Measurements from ENCODE around the gene INPP4A.

The INPP4A gene

GRCh38 chr2:98444436-98445176 lies at the start of gene INPP4A:
TSS of gene INPP4A (plus strand) at chr2:98444858. CDS start at chr2:98520049, 75,191 bp downstream.
- TF ChIP-seq CTCF (conservative IDR thresholded peaks at IDR 0.05; ENCODE audit: control insufficient read depth, insufficient read depth, low read depth, low read length) = no peak
- peak within 1 kb of the TSS; percentile 80 for H3K4me3 ChIP-seq (ENCODE audit: control insufficient read depth, low read depth, low read length)
- peak; percentile 30 for DNase-seq (ENCODE audit: low read depth)

GRCh38 chr2:98395977-98396376 lies 48.7 kb upstream of the INPP4A start:
- no peak overlapping the region for H3K4me3 ChIP-seq (ENCODE audit: control insufficient read depth, low read depth, low read length)
- no peak for DNase-seq (ENCODE audit: low read depth)
- TF ChIP-seq CTCF (conservative IDR thresholded peaks at IDR 0.05; ENCODE audit: control insufficient read depth, insufficient read depth, low read depth, low read length) = no peak

GRCh38 chr2:98396745-98397355 lies 47.8 kb upstream of the INPP4A start:
- H3K4me3 ChIP-seq (ENCODE audit: control insufficient read depth, low read depth, low read length) = no peak overlapping the region
- no peak for DNase-seq (ENCODE audit: low read depth)
- TF ChIP-seq CTCF (conservative IDR thresholded peaks at IDR 0.05; ENCODE audit: control insufficient read depth, insufficient read depth, low read depth, low read length) = no peak

- no peak overlapping the region for H3K4me3 ChIP-seq (ENCODE audit: control insufficient read depth, low read depth, low read length)
- no peak for DNase-seq (ENCODE audit: low read depth)
- TF ChIP-seq CTCF (conservative IDR thresholded peaks at IDR 0.05; ENCODE audit: control insufficient read depth, insufficient read depth, low read depth, low read length) = no peak
Measured at GRCh38 chr2:98399140-98399539, 45.5 kb upstream of the INPP4A start.

- TF ChIP-seq CTCF (conservative IDR thresholded peaks at IDR 0.05; ENCODE audit: control insufficient read depth, insufficient read depth, low read depth, low read length) = no peak
- DNase-seq (ENCODE audit: low read depth) = no peak
- no peak overlapping the region for H3K4me3 ChIP-seq (ENCODE audit: control insufficient read depth, low read depth, low read length)
Measured at GRCh38 chr2:98403878-98404277, 40.8 kb upstream of the INPP4A start.

- no peak overlapping the region for H3K4me3 ChIP-seq (ENCODE audit: control insufficient read depth, low read depth, low read length)
- TF ChIP-seq CTCF (conservative IDR thresholded peaks at IDR 0.05; ENCODE audit: control insufficient read depth, insufficient read depth, low read depth, low read length) = no peak
- DNase-seq (ENCODE audit: low read depth) = no peak
Measured at GRCh38 chr2:98404556-98405250, 40.0 kb upstream of the INPP4A start.

Measured in fibroblast of mammary gland (primary cell).